Panc1 (cell line): ENCODE results near the gene FTO. TPM values are rescaled to one million over a fixed set of nuclear protein-coding genes. Genes with fewer than 3 reads are reported as not detected.

Source experiments
- ATAC-seq: fragments of 200-7000 bp; cut with Tn5 transposase; 2 replicates; pipeline ENCODE4 v1.9.1; 2020; ENCODE audit warnings: mild to moderate bottlenecking, moderate library complexity
- BruUV-seq: library from RNA; stranded (reverse); fragments of 400-500 nt; replicated peaks from 2 replicates; lab custom pipeline; 2021; lab: Mats Ljungman, UMichigan
- CTCF ChIA-PET: fragments of 300-600 bp; sonication (Branson Sonifier 250); formaldehyde crosslinking; loops from one replicate; lab custom pipeline; 2022; ENCODE audit warnings: antibody characterized with exemption; lab: Charles Lee
- POLR2A ChIA-PET: fragments of 300-600 bp; sonication (Branson Sonifier 250); formaldehyde crosslinking; loops from one replicate; lab custom pipeline; 2022; ENCODE audit warnings: antibody characterized with exemption; lab: Charles Lee
- DNase-seq: peaks from one replicate; pipeline ENCODE4 v3.0.0-alpha.2; 2010; ENCODE audit warnings: low read depth, low spot score
- H3K27ac ChIP-seq: 2 replicates; pipeline ENCODE4 v1.5.1; 2011; ENCODE audit warnings: mild to moderate bottlenecking, low read length, inconsistent platforms
- H3K27me3 ChIP-seq: fragments of 200-500 bp; sonication (Bioruptor generic); 2 replicates; pipeline ENCODE4 v1.6.0; 2014; ENCODE audit warnings: low read length, inconsistent platforms; ENCODE audit not compliant: control insufficient read depth, insufficient read depth
- H3K36me3 ChIP-seq: fragments of 200-500 bp; sonication (Bioruptor generic); 2 replicates; pipeline ENCODE4 v1.5.1; 2014; ENCODE audit warnings: inconsistent platforms, mild to moderate bottlenecking, low read length, moderate library complexity; ENCODE audit not compliant: control insufficient read depth, insufficient read depth
- H3K4me1 ChIP-seq: 2 replicates; pipeline ENCODE4 v1.5.1; 2011; ENCODE audit warnings: inconsistent platforms, mild to moderate bottlenecking, low read length, moderate library complexity; ENCODE audit not compliant: control insufficient read depth, insufficient read depth
- H3K4me3 ChIP-seq, 2 experiments: 2 replicates each; pipeline ENCODE4 v1.5.1; 2011 to 2012; ENCODE audit warnings: low read depth in 2 of 2, low read length in 2 of 2, mild to moderate bottlenecking in 2 of 2, inconsistent platforms in 1 of 2, moderate library complexity in 1 of 2
- H3K9me3 ChIP-seq: fragments of 200-500 bp; sonication (Bioruptor generic); 2 replicates; pipeline ENCODE4 v1.5.1; 2014; ENCODE audit warnings: low read depth, mild to moderate bottlenecking, inconsistent platforms, low read length, moderate library complexity; ENCODE audit not compliant: control insufficient read depth, insufficient read depth
- POLR2AphosphoS5 ChIP-seq: IDR thresholded peaks from 2 replicates; pipeline ENCODE4 v1.6.1; 2012; ENCODE audit warnings: mild to moderate bottlenecking, low read depth, low read length, moderate library complexity
- REST ChIP-seq, 2 experiments: IDR thresholded peaks; 2 replicates each; pipeline ENCODE4 v1.6.1; 2011 to 2012; ENCODE audit warnings: low read depth in 2 of 2, control low read depth in 1 of 2, low read length in 1 of 2, mild to moderate bottlenecking in 1 of 2, moderate library complexity in 1 of 2; ENCODE audit not compliant: insufficient read depth in 1 of 2
- SIN3A ChIP-seq: IDR thresholded peaks from 2 replicates; pipeline ENCODE4 v1.6.1; 2012; ENCODE audit warnings: low read depth, mild to moderate bottlenecking, low read length, moderate library complexity, borderline replicate concordance; ENCODE audit not compliant: insufficient read depth
- TCF7L2 ChIP-seq: IDR thresholded peaks from 2 replicates; pipeline ENCODE4 v1.6.1; 2011; ENCODE audit warnings: mild to moderate bottlenecking, low read depth, low read length, inconsistent platforms
- in situ Hi-C: cut with HindIII; loops from 2 replicates; pipeline ENCODE4 v1.10.0; 2016; ENCODE audit warnings: low sequenced_read_pairs, low pct_unique_long_range_greater_than_20kb
- intact Hi-C: fragments of 100-400 bp; cut with micrococcal nuclease; formaldehyde crosslinking; loops from one replicate; pipeline ENCODE4 v1.10.0; 2022; ENCODE audit not compliant: unreplicated experiment
- total RNA-seq: library from RNA; stranded (reverse); gene quantifications from one replicate; pipeline ENCODE4 v1.2.1, GENCODE V29; 2021; ENCODE audit not compliant: unreplicated experiment
- TF ChIP-seq, protein P1 (sequence below): fragments of 450-650 bp; IDR thresholded peaks from 2 replicates; pipeline ENCODE4 v1.5.1; 2017; ENCODE audit warnings: mild to moderate bottlenecking

Gene FTO
- total RNA-seq, 1 experiment from 2014 or later, result 38.2 TPM

DNA sequence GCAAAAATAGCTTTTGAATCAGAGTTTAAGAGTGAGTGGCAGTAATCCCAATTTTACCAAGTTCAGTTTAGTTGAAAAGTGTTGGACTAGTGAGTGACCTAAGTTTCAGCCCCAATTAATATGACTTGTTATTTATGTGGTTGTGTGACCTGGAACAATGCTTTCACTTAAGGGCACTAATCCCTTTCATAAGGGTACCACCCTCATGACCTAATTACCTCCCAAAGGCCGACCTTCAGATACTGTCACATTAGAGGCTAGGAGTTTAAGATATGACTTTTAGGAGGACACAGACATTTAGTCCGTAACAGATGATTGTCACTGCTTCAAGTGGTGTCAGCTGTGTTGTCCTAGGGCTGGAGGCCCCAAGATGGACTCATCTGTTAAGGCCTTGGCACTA lies 392.7 kb downstream of the FTO start:
- in situ Hi-C loops, result no loop called here
- CTCF ChIA-PET, result no interaction called here
- DNase-seq (no peak), ATAC-seq (no peak)
- intact Hi-C loops, result no loop called here
- H3K9me3 ChIP-seq, result no peaks in the 10 kb centered on the region
- H3K36me3 ChIP-seq, result no peaks in the 10 kb centered on the region
- H3K27me3 ChIP-seq, result no peaks in the 10 kb centered on the region
- no TSS peak for BruUV-seq
- no peaks in the 10 kb centered on the region for H3K4me1 ChIP-seq
- H3K4me3 ChIP-seq, result no peak overlapping the region
- no peak overlapping the region for H3K27ac ChIP-seq
- POLR2A ChIA-PET, result interaction anchor here (0.5 kb wide), 1 partner anchor 368 kb away, joined by 4 read pairs; no protein-coding TSS in a partner anchor
- TF ChIP-seq TCF7L2 (no peak), POLR2AphosphoS5 (no peak), REST (IDR thresholded peaks at IDR 0.05; ENCODE audit: insufficient read depth in 1 of 2, low read depth in 2 of 2, low read length in 1 of 2) (no peak), SIN3A (no peak)
- TF ChIP-seq, protein P1, sequence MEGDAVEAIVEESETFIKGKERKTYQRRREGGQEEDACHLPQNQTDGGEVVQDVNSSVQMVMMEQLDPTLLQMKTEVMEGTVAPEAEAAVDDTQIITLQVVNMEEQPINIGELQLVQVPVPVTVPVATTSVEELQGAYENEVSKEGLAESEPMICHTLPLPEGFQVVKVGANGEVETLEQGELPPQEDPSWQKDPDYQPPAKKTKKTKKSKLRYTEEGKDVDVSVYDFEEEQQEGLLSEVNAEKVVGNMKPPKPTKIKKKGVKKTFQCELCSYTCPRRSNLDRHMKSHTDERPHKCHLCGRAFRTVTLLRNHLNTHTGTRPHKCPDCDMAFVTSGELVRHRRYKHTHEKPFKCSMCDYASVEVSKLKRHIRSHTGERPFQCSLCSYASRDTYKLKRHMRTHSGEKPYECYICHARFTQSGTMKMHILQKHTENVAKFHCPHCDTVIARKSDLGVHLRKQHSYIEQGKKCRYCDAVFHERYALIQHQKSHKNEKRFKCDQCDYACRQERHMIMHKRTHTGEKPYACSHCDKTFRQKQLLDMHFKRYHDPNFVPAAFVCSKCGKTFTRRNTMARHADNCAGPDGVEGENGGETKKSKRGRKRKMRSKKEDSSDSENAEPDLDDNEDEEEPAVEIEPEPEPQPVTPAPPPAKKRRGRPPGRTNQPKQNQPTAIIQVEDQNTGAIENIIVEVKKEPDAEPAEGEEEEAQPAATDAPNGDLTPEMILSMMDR, result no peak

DNA sequence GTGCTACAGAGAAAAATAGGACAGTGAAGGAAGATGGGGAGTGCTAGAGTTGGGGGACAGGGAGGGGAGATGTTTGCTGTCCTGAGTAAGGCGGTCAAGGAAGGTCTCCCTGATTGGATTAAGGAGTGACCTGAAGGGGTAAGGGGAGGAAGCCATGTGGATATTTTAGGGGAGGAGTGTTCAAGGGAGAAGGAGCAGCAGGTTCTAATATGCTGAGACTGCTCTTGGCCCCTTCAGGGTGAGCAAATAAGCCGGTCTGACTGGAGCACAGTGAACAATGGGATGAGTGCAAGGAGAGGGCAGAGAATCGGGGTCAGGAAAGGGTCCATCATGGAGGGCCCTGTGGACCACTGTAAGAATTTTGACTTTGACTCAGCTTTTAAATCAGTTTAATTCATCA lies 393.8 kb downstream of the FTO start:
- no peak for DNase-seq
- no peaks in the 10 kb centered on the region for H3K36me3 ChIP-seq
- BruUV-seq, result no TSS peak
- no peak for TF ChIP-seq POLR2AphosphoS5
- no peak for TF ChIP-seq REST (IDR thresholded peaks at IDR 0.05; ENCODE audit: insufficient read depth in 1 of 2, low read depth in 2 of 2, low read length in 1 of 2)
- TF ChIP-seq, protein P1, result no peak
- no peak for TF ChIP-seq SIN3A
- TF ChIP-seq TCF7L2, result no peak
- H3K9me3 ChIP-seq, result no peaks in the 10 kb centered on the region
- ChIA-PET POLR2A (no interaction called here), CTCF (no interaction called here)
- H3K4me3 ChIP-seq, result no peak overlapping the region
- H3K4me1 ChIP-seq, result no peaks in the 10 kb centered on the region
- in situ Hi-C loops, result no loop called here
- intact Hi-C loops, result no loop called here
- no peak for ATAC-seq
- no peaks in the 10 kb centered on the region for H3K27me3 ChIP-seq
- no peak overlapping the region for H3K27ac ChIP-seq
